Gastroesophageal sphincter (tissue), 3 donors: ENCODE data around the gene NT5C3B.

Source experiments
- CTCF ChIP-seq, 4 experiments: fragments of 200-600 bp in 2 of 4; fragments of 450-650 bp in 2 of 4; sonication (generic) in 1 of 4; IDR thresholded peaks; one replicate each; pipeline ENCODE4 v1.5.1; 2017 to 2019; ENCODE audit warnings: antibody characterized with exemption in 4 of 4, mild to moderate bottlenecking in 2 of 4, moderate library complexity in 2 of 4
- POLR2A ChIP-seq, 2 donors: fragments of 450-650 bp; IDR thresholded peaks; one replicate each; pipeline ENCODE4 v1.6.1; 2017; ENCODE audit warnings: antibody characterized with exemption in 2 of 2, mild to moderate bottlenecking in 2 of 2, moderate library complexity in 1 of 2
- POLR2AphosphoS5 ChIP-seq: sonication (generic); formaldehyde crosslinking; IDR thresholded peaks from one replicate; pipeline ENCODE4 v1.6.1; 2017; ENCODE audit warnings: antibody characterized with exemption

- no peak for TF ChIP-seq CTCF (IDR thresholded peaks at IDR 0.05)
- no peak for TF ChIP-seq POLR2AphosphoS5
- no peak for TF ChIP-seq POLR2A (IDR thresholded peaks at IDR 0.05)
Measured at GRCh38 chr17:41799366-41799765, 36.7 kb downstream of the NT5C3B start.
